ENCODE results near the gene HS3ST5.

GRCh38 chr6:114375541-114376192 lies 32.8 kb upstream of the HS3ST5 start:
- TF ChIP-seq CTCF (IDR thresholded peaks at IDR 0.05 in 2 of 3, conservative IDR thresholded peaks at IDR 0.05 in 1 of 3; ENCODE audit: borderline replicate concordance in 1 of 3, insufficient read depth in 1 of 3, low read depth in 2 of 3, low read length in 2 of 3) (no peak), EZH2 (IDR thresholded peaks at IDR 0.05) (no peak), MAX (IDR thresholded peaks at IDR 0.05) (no peak), ATF3 (IDR thresholded peaks at IDR 0.05) (no peak), POLR2A (IDR thresholded peaks at IDR 0.05; ENCODE audit: borderline replicate concordance, extremely low read depth, insufficient read depth, insufficient read length) (no peak)

Measured in HCT116 (cell line).